SK-N-SH (cell line): ENCODE results near the gene CCDC70. TPM values are rescaled to one million over a fixed set of nuclear protein-coding genes. Genes with fewer than 3 reads are reported as not detected.

Source experiments
- CTCF ChIA-PET: fragments of 300-600, 350-600 bp; formaldehyde crosslinking; extraction: SDS; loops from one replicate; lab custom pipeline; 2021; lab: Yijun Ruan, JAX
- POLR2A ChIA-PET: fragments of 350-600 bp; sonication (Branson Sonifier 250); formaldehyde crosslinking; extraction: SDS; loops from one replicate; lab custom pipeline; 2020; ENCODE audit warnings: antibody characterized with exemption, inconsistent platforms; lab: Yijun Ruan, JAX
- DNase-seq: peaks from one replicate; pipeline ENCODE4 v3.0.0; 2012
- H2AFZ ChIP-seq: fragments of 200-600 bp; sonication (generic); 2 replicates; pipeline ENCODE4 v1.8.1; 2016; ENCODE audit warnings: antibody characterized with exemption, mild to moderate bottlenecking, low read depth
- H3F3A ChIP-seq: fragments of 200-600 bp; sonication (generic); replicated peaks from 2 replicates; pipeline ENCODE3; 2016; ENCODE audit warnings: antibody characterized with exemption, mild to moderate bottlenecking; ENCODE audit not compliant: insufficient read depth
- H3K27ac ChIP-seq, 2 experiments: fragments of 200-500 bp in 1 of 2; fragments of 200-600 bp in 1 of 2; sonication (Bioruptor generic) in 1 of 2; sonication (generic), shearing (Covaris generic) in 1 of 2; 2 replicates each; pipeline versions ENCODE4 v1.5.1 to v1.6.1; 2014 to 2016; ENCODE audit warnings: low read depth in 2 of 2, inconsistent platforms in 1 of 2, low read length in 1 of 2, mild to moderate bottlenecking in 1 of 2, mixed read lengths in 1 of 2
- H3K27me3 ChIP-seq: fragments of 200-600 bp; sonication (generic), shearing (Covaris generic); 2 replicates; pipeline ENCODE4 v1.6.1; 2016; ENCODE audit warnings: mixed run types; ENCODE audit not compliant: insufficient read depth
- H3K36me3 ChIP-seq, 2 experiments: fragments of 200-500 bp in 1 of 2; fragments of 200-600 bp in 1 of 2; sonication (Bioruptor generic) in 1 of 2; sonication (generic) in 1 of 2; replicated peaks in 1 of 2; 2 replicates each; pipeline versions ENCODE3 to v1.5.1; 2014 to 2016; ENCODE audit warnings: low read length in 1 of 2, mild to moderate bottlenecking in 1 of 2; ENCODE audit not compliant: insufficient read depth in 2 of 2, control insufficient read depth in 1 of 2
- H3K4me1 ChIP-seq, 2 experiments: fragments of 200-500 bp in 1 of 2; fragments of 200-600 bp in 1 of 2; sonication (Bioruptor generic) in 1 of 2; sonication (generic), shearing (Covaris generic) in 1 of 2; 2 replicates each; pipeline versions ENCODE4 v1.5.1 to v1.6.1; 2014 to 2016; ENCODE audit warnings: low read depth in 1 of 2, low read length in 1 of 2, mixed run types in 1 of 2; ENCODE audit not compliant: insufficient read depth in 2 of 2, control insufficient read depth in 1 of 2
- H3K4me2 ChIP-seq: fragments of 200-600 bp; sonication (generic), shearing (Covaris generic); 2 replicates; pipeline ENCODE4 v1.6.1; 2017; ENCODE audit warnings: mixed run types
- H3K4me3 ChIP-seq, 2 experiments: fragments of 200-500 bp in 1 of 2; fragments of 200-600 bp in 1 of 2; sonication (Bioruptor generic) in 1 of 2; sonication (generic), shearing (Covaris generic) in 1 of 2; 2 replicates each; pipeline versions ENCODE4 v1.5.1 to v1.8.1; 2014 to 2016; ENCODE audit warnings: low read depth in 2 of 2, inconsistent platforms in 1 of 2, low read length in 1 of 2, mild to moderate bottlenecking in 1 of 2, mixed read lengths in 1 of 2, moderate library complexity in 1 of 2
- H3K79me2 ChIP-seq: fragments of 200-600 bp; sonication (generic); 2 replicates; pipeline ENCODE4 v1.8.1; 2017; ENCODE audit warnings: mild to moderate bottlenecking; ENCODE audit not compliant: insufficient read depth
- H3K9ac ChIP-seq: fragments of 200-600 bp; sonication (generic); 2 replicates; pipeline ENCODE4 v1.6.1; 2017; ENCODE audit warnings: mixed run types
- H3K9me2 ChIP-seq: fragments of 200-600 bp; sonication (generic); 2 replicates; pipeline ENCODE4 v1.6.1; 2017; ENCODE audit warnings: mixed run types
- H3K9me3 ChIP-seq: fragments of 200-600 bp; sonication (generic); 2 replicates; pipeline ENCODE4 v1.6.1; 2017; ENCODE audit warnings: mixed run types, mild to moderate bottlenecking, moderate library complexity
- H4K20me1 ChIP-seq: fragments of 200-600 bp; sonication (generic); 2 replicates; pipeline ENCODE4 v1.6.1; 2017; ENCODE audit warnings: mild to moderate bottlenecking, mixed run types; ENCODE audit not compliant: insufficient read depth
- ELF1 ChIP-seq: IDR thresholded peaks from 2 replicates; pipeline ENCODE4 v1.4.0; 2012
- EZH2phosphoT487 ChIP-seq: fragments of 200-600 bp; sonication (generic); IDR thresholded peaks from 2 replicates; pipeline ENCODE4 v1.6.1; 2017; ENCODE audit warnings: low read depth, mixed run types, mild to moderate bottlenecking, antibody characterized with exemption, moderate library complexity, borderline replicate concordance
- FOSL2 ChIP-seq: IDR thresholded peaks from 2 replicates; pipeline ENCODE4 v1.4.0; 2012; ENCODE audit warnings: low read depth, mild to moderate bottlenecking, moderate library complexity, borderline replicate concordance
- GABPA ChIP-seq: IDR thresholded peaks from 2 replicates; pipeline ENCODE4 v1.4.0; 2012; ENCODE audit warnings: low read depth, mild to moderate bottlenecking
- GATA2 ChIP-seq: sonication (generic); formaldehyde crosslinking; IDR thresholded peaks from 2 replicates; pipeline ENCODE4 v1.5.0; 2020; ENCODE audit warnings: mild to moderate bottlenecking, missing genetic modification reagents
- JUND ChIP-seq: IDR thresholded peaks from 2 replicates; pipeline ENCODE4 v1.4.0; 2012
- MAX ChIP-seq: IDR thresholded peaks from 2 replicates; pipeline ENCODE4 v1.4.0; 2012; ENCODE audit warnings: low read depth
- MEF2A ChIP-seq: IDR thresholded peaks from 2 replicates; pipeline ENCODE4 v1.4.0; 2012; ENCODE audit warnings: low read depth, borderline replicate concordance
- MXI1 ChIP-seq: IDR thresholded peaks from 2 replicates; pipeline ENCODE4 v1.6.1; 2012; ENCODE audit warnings: mild to moderate bottlenecking, low read depth, low read length, improper control_type of control experiment
- NFIC ChIP-seq: IDR thresholded peaks from 2 replicates; pipeline ENCODE4 v1.4.0; 2012; ENCODE audit warnings: borderline replicate concordance
- POLR2AphosphoS5 ChIP-seq: IDR thresholded peaks from 2 replicates; pipeline ENCODE4 v1.6.1; 2012; ENCODE audit warnings: low read depth, low read length
- RCOR1 ChIP-seq: fragments of 150-350 bp; IDR thresholded peaks from 2 replicates; pipeline ENCODE4 v1.6.1; 2017; ENCODE audit warnings: antibody characterized with exemption, low read length
- RXRA ChIP-seq: IDR thresholded peaks from 2 replicates; pipeline ENCODE4 v1.4.0; 2012; ENCODE audit warnings: low read depth, mild to moderate bottlenecking, borderline replicate concordance
- SIN3A ChIP-seq: IDR thresholded peaks from 2 replicates; pipeline ENCODE4 v1.6.1; 2012; ENCODE audit warnings: low read depth, mild to moderate bottlenecking, low read length, moderate library complexity, borderline replicate concordance
- SMC3 ChIP-seq: IDR thresholded peaks from 2 replicates; pipeline ENCODE4 v1.6.1; 2012; ENCODE audit warnings: low read depth, low read length, improper control_type of control experiment
- TEAD4 ChIP-seq: IDR thresholded peaks from 2 replicates; pipeline ENCODE4 v1.4.0; 2012; ENCODE audit warnings: mild to moderate bottlenecking, borderline replicate concordance; ENCODE audit not compliant: insufficient read depth
- USF2 ChIP-seq: fragments of 150-350 bp; IDR thresholded peaks from 2 replicates; pipeline ENCODE4 v1.6.1; 2017; ENCODE audit warnings: antibody characterized with exemption, low read length, low read depth, borderline replicate concordance
- WGBS: methylation state at CpG from one replicate; pipeline ENCODE4 v1.1.6; 2017; ENCODE audit warnings: low lambda C conversion rate; 5-methylcytosine and 5-hydroxymethylcytosine counted together
- polyA plus RNA-seq, 3 experiments: library from polyadenylated mRNA; depleted of rRNA; stranded (reverse); fragments of >200 nt; gene quantifications; 2 replicates each; pipeline ENCODE4 v1.2.3, GENCODE V29; 2012
- TF ChIP-seq, protein P1 (sequence below): IDR thresholded peaks from 2 replicates; pipeline ENCODE4; 2012
- TF ChIP-seq, protein P2 (sequence below): IDR thresholded peaks from 2 replicates; pipeline ENCODE4 v1.4.0; 2012; ENCODE audit warnings: low read depth, borderline replicate concordance
- TF ChIP-seq, protein P3 (sequence below): fragments of 150-350 bp; IDR thresholded peaks from 2 replicates; pipeline ENCODE4 v1.6.1; 2016; ENCODE audit warnings: mild to moderate bottlenecking, low read depth, low read length

The CCDC70 gene
- polyA plus RNA-seq, 1 of the 3 experiments (the other 2 are of a cell fraction) = not detected

DNA sequence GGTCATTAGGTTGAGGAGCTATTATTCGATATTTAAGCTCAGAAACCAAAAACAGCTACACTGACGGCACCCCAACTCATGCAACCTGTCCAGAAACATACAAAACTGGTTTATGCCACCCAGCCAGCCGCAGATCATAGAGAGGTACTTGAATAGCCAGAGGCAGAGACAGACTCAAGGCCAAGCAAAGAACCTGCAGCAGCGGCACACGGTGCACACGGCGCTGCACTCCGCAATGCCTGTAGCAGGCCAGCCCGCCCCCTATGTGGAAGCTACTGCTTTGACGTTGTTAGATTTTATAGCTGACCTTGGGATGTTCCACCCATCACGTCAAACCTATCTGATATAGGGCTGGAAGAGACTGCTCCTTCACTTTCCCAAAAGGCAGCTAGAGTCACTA lies 45.9 kb upstream of the CCDC70 start:
- Histone ChIP-seq H3K36me3 (no peaks in the 10 kb centered on the region), H4K20me1 (no peaks in the 10 kb centered on the region), H3K9ac (no peak overlapping the region), H3F3A (no peaks in the 10 kb centered on the region), H3K4me1 (peaks cover 0 to 14% of the 10 kb centered on the region in 2 experiments; a peak in 1 of 4 replicates), H3K9me3 (no peaks in the 10 kb centered on the region), H3K4me2 (no peak overlapping the region), H3K27me3 (no peaks in the 10 kb centered on the region), H3K4me3 (no peak overlapping the region), H3K9me2 (no peaks in the 10 kb centered on the region), H3K79me2 (no peaks in the 10 kb centered on the region), H2AFZ (no peak overlapping the region), H3K27ac (no peak overlapping the region)
- ChIA-PET POLR2A (no interaction called here), CTCF (interaction anchor here (0.6 to 4.7 kb wide), 39 partner anchors 8 to 659 kb away, joined by 3 to 51 read pairs (median 4); partner anchors contain the start of genes ATP7B and NEK5)
- no peak for TF ChIP-seq EZH2phosphoT487
- TF ChIP-seq SIN3A = no peak
- TF ChIP-seq, protein P1, sequence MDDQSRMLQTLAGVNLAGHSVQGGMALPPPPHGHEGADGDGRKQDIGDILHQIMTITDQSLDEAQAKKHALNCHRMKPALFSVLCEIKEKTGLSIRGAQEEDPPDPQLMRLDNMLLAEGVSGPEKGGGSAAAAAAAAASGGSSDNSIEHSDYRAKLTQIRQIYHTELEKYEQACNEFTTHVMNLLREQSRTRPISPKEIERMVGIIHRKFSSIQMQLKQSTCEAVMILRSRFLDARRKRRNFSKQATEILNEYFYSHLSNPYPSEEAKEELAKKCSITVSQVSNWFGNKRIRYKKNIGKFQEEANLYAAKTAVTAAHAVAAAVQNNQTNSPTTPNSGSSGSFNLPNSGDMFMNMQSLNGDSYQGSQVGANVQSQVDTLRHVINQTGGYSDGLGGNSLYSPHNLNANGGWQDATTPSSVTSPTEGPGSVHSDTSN = no peak
- TF ChIP-seq MXI1 = no peak
- no peak for DNase-seq
- 85% methylated on average over 11 of the region's 11 CpGs for WGBS

- H3K9ac ChIP-seq = no peak overlapping the region
- ChIA-PET POLR2A (no interaction called here), CTCF (interaction anchor here (1.3 to 4.7 kb wide), 5 partner anchors 12 to 311 kb away, joined by 6 to 51 read pairs (median 31); partner anchors contain the start of gene NEK5)
- H3K9me2 ChIP-seq = no peaks in the 10 kb centered on the region
- H2AFZ ChIP-seq = no peak overlapping the region
- H3K79me2 ChIP-seq = no peaks in the 10 kb centered on the region
- no peak overlapping the region for H3K4me2 ChIP-seq
- DNase-seq = no peak
- no peak overlapping the region for H3K27ac ChIP-seq
- H3K9me3 ChIP-seq = no peaks in the 10 kb centered on the region
- 78% methylated on average over 13 of the region's 19 CpGs for WGBS
- no peaks in the 10 kb centered on the region for H3F3A ChIP-seq
- H3K4me3 ChIP-seq = no peak overlapping the region
- H4K20me1 ChIP-seq = no peaks in the 10 kb centered on the region
- no peaks in the 10 kb centered on the region for H3K27me3 ChIP-seq
- H3K4me1 ChIP-seq = peaks cover 0 to 14% of the 10 kb centered on the region in 2 experiments; a peak in 1 of 4 replicates
- H3K36me3 ChIP-seq = no peaks in the 10 kb centered on the region
- TF ChIP-seq RCOR1 (no peak), POLR2AphosphoS5 (no peak), TEAD4 (no peak), NFIC (no peak), GABPA (no peak), MAX (no peak), SMC3 (no peak), JUND (no peak), RXRA (no peak), FOSL2 (no peak), MEF2A (no peak), GATA2 (CRISPR knock-in tag) (no peak), USF2 (no peak), MXI1 (no peak), ELF1 (no peak)
- TF ChIP-seq, protein P2, sequence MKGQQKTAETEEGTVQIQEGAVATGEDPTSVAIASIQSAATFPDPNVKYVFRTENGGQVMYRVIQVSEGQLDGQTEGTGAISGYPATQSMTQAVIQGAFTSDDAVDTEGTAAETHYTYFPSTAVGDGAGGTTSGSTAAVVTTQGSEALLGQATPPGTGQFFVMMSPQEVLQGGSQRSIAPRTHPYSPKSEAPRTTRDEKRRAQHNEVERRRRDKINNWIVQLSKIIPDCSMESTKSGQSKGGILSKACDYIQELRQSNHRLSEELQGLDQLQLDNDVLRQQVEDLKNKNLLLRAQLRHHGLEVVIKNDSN = no peak
- TF ChIP-seq, protein P3, sequence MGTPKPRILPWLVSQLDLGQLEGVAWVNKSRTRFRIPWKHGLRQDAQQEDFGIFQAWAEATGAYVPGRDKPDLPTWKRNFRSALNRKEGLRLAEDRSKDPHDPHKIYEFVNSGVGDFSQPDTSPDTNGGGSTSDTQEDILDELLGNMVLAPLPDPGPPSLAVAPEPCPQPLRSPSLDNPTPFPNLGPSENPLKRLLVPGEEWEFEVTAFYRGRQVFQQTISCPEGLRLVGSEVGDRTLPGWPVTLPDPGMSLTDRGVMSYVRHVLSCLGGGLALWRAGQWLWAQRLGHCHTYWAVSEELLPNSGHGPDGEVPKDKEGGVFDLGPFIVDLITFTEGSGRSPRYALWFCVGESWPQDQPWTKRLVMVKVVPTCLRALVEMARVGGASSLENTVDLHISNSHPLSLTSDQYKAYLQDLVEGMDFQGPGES = no peak
These were observed 45.0 kb upstream of the CCDC70 start for GRCh38 chr13:51816604-51817249.
